Measurements from ENCODE around the gene YAF2. TPM values are rescaled to one million over a fixed set of nuclear protein-coding genes. Genes with fewer than 3 reads are reported as not detected.
A peak's percentile ranks its signal among the peaks of the same experiment; 100 is the strongest.

YAF2 gene
- 12.4 and 18.6 TPM in 2 replicates for total RNA-seq (2014; rRNA removed; shearing (Covaris generic))

GRCh38 chr12:42238240-42239140 lies at the start of gene YAF2:
YAF2 (minus strand) TSS chr12:42238248; CDS start chr12:42238180, 68 bp downstream.
- peak; percentile 84 for DNase-seq (ENCODE audit: low spot score)
- in situ Hi-C loops (cut with HindIII; ENCODE audit: low sequenced_read_pairs): no loop called here

- in situ Hi-C loops (cut with HindIII; ENCODE audit: low sequenced_read_pairs): no loop called here
- no peak for DNase-seq (ENCODE audit: low spot score)
These were observed 48.7 kb upstream of the YAF2 start for GRCh38 chr12:42286741-42287140.

GRCh38 chr12:42285431-42285830 lies 47.4 kb upstream of the YAF2 start:
- in situ Hi-C loops (cut with HindIII; ENCODE audit: low sequenced_read_pairs): no loop called here
- no peak for DNase-seq (ENCODE audit: low spot score)

GRCh38 chr12:42284876-42285275 lies 46.8 kb upstream of the YAF2 start:
- no peak for DNase-seq (ENCODE audit: low spot score)
- in situ Hi-C loops (cut with HindIII; ENCODE audit: low sequenced_read_pairs): no loop called here

- in situ Hi-C loops (cut with HindIII; ENCODE audit: low sequenced_read_pairs): no loop called here
- no peak for DNase-seq (ENCODE audit: low spot score)
These were observed 46.1 kb upstream of the YAF2 start for GRCh38 chr12:42284157-42284556.

- in situ Hi-C loops (cut with HindIII; ENCODE audit: low sequenced_read_pairs): no loop called here
- no peak for DNase-seq (ENCODE audit: low spot score)
These were observed 45.7 kb upstream of the YAF2 start for GRCh38 chr12:42283739-42284138.

- in situ Hi-C loops (cut with HindIII; ENCODE audit: low sequenced_read_pairs): no loop called here
- no peak for DNase-seq (ENCODE audit: low spot score)
These were observed 44.2 kb upstream of the YAF2 start for GRCh38 chr12:42282294-42282693.

GRCh38 chr12:42281844-42282243 lies 43.8 kb upstream of the YAF2 start:
- in situ Hi-C loops (cut with HindIII; ENCODE audit: low sequenced_read_pairs): no loop called here
- DNase-seq (ENCODE audit: low spot score): no peak

- no peak for DNase-seq (ENCODE audit: low spot score)
- in situ Hi-C loops (cut with HindIII; ENCODE audit: low sequenced_read_pairs): no loop called here
These were observed 43.2 kb upstream of the YAF2 start for GRCh38 chr12:42281278-42281677.

GRCh38 chr12:42278128-42278510 lies 40.1 kb upstream of the YAF2 start:
- in situ Hi-C loops (cut with HindIII; ENCODE audit: low sequenced_read_pairs): no loop called here
- DNase-seq (ENCODE audit: low spot score): no peak

GRCh38 chr12:42277396-42278127 lies 39.5 kb upstream of the YAF2 start:
- no peak for DNase-seq (ENCODE audit: low spot score)
- in situ Hi-C loops (cut with HindIII; ENCODE audit: low sequenced_read_pairs): no loop called here

GRCh38 chr12:42275499-42275898 lies 37.5 kb upstream of the YAF2 start:
- in situ Hi-C loops (cut with HindIII; ENCODE audit: low sequenced_read_pairs): no loop called here
- DNase-seq (ENCODE audit: low spot score): no peak

- no peak for DNase-seq (ENCODE audit: low spot score)
- in situ Hi-C loops (cut with HindIII; ENCODE audit: low sequenced_read_pairs): no loop called here
These were observed 35.7 kb upstream of the YAF2 start for GRCh38 chr12:42273706-42274105.

- in situ Hi-C loops (cut with HindIII; ENCODE audit: low sequenced_read_pairs): no loop called here
- no peak for DNase-seq (ENCODE audit: low spot score)
These were observed 32.5 kb upstream of the YAF2 start for GRCh38 chr12:42270596-42270995.

- in situ Hi-C loops (cut with HindIII; ENCODE audit: low sequenced_read_pairs): no loop called here
- no peak for DNase-seq (ENCODE audit: low spot score)
These were observed 29.6 kb upstream of the YAF2 start for GRCh38 chr12:42267413-42268190.

- in situ Hi-C loops (cut with HindIII; ENCODE audit: low sequenced_read_pairs): no loop called here
- DNase-seq (ENCODE audit: low spot score): no peak
These were observed 28.7 kb upstream of the YAF2 start for GRCh38 chr12:42266579-42267230.

- in situ Hi-C loops (cut with HindIII; ENCODE audit: low sequenced_read_pairs): no loop called here
- no peak for DNase-seq (ENCODE audit: low spot score)
These were observed 24.2 kb upstream of the YAF2 start for GRCh38 chr12:42262271-42262670.

GRCh38 chr12:42261708-42262107 lies 23.7 kb upstream of the YAF2 start:
- no peak for DNase-seq (ENCODE audit: low spot score)
- in situ Hi-C loops (cut with HindIII; ENCODE audit: low sequenced_read_pairs): no loop called here

GRCh38 chr12:42260518-42260917 lies 22.5 kb upstream of the YAF2 start:
- DNase-seq (ENCODE audit: low spot score): no peak
- in situ Hi-C loops (cut with HindIII; ENCODE audit: low sequenced_read_pairs): no loop called here
